Activated CD4-positive, alpha-beta T cell treated with anti-CD3 and anti-CD28 coated beads for 36 hours (primary cell): ENCODE data around the gene SPDYA. TPM values are rescaled to one million over a fixed set of nuclear protein-coding genes. Genes with fewer than 3 reads are reported as not detected.

Experiments used
- ATAC-seq: fragments of 200-7000 bp; cut with Tn5 transposase; one replicate; pipeline ENCODE4 v1.10.0; 2021; ENCODE audit warnings: mild to moderate bottlenecking, moderate library complexity
- CTCF ChIA-PET: fragments of 350-600 bp; sonication (Branson Sonifier 250); formaldehyde crosslinking; loops from one replicate; lab custom pipeline; 2021; ENCODE audit warnings: antibody characterized with exemption; lab: Charles Lee
- POLR2A ChIA-PET: fragments of 350-600 bp; sonication (Branson Sonifier 250); formaldehyde crosslinking; loops from one replicate; lab custom pipeline; 2021; ENCODE audit warnings: antibody characterized with exemption, inconsistent platforms; lab: Charles Lee
- DNase-seq: peaks from one replicate; pipeline ENCODE4 v3.0.0-alpha.2; 2020
- H3K27ac Mint-ChIP-seq: one replicate; pipeline ENCODE4 v1.8.0; 2021; ENCODE audit warnings: mixed read lengths
- H3K27me3 Mint-ChIP-seq: one replicate; pipeline ENCODE4 v1.8.0; 2021; ENCODE audit warnings: mixed read lengths
- H3K36me3 Mint-ChIP-seq: one replicate; pipeline ENCODE4 v1.8.0; 2021; ENCODE audit warnings: low read depth, mixed read lengths
- H3K4me1 Mint-ChIP-seq: one replicate; pipeline ENCODE4 v1.8.0; 2021; ENCODE audit warnings: mixed read lengths
- H3K4me3 Mint-ChIP-seq: one replicate; pipeline ENCODE4 v1.8.0; 2021; ENCODE audit warnings: mild to moderate bottlenecking, moderate library complexity, mixed read lengths
- H3K9me3 Mint-ChIP-seq: one replicate; pipeline ENCODE4 v1.8.0; 2021; ENCODE audit warnings: low read depth, mixed read lengths
- intact Hi-C, 2 experiments: fragments of 100-400 bp; cut with DNase I in 1 of 2; cut with micrococcal nuclease in 1 of 2; formaldehyde crosslinking; loops; one replicate each; pipeline versions ENCODE4 v1.14.2 to v1.15.1; 2022 to 2024; cut with DNase I, micrococcal nuclease
- total RNA-seq, 2 experiments: library from RNA; stranded (reverse); gene quantifications; one replicate each; pipeline ENCODE4 v1.2.3, GENCODE V29; 2021

The SPDYA gene
- total RNA-seq, 2 experiments from 2014 or later = 0.93 to 1.2 TPM

GRCh38 chr2:28870146-28870891 is 59.7 kb downstream of the SPDYA start, which contains the start of gene TRMT61B:
Gene TRMT61B, minus strand, starts transcription at chr2:28870309. Its CDS starts 32 bp downstream, at chr2:28870277.
- Mint-ChIP-seq H3K36me3 (peaks cover 12% of the 10 kb centered on the region), H3K4me1 (peaks cover 25% of the 10 kb centered on the region), H3K27ac (peak within 1 kb of the TSS; percentile 97), H3K4me3 (peak within 1 kb of the TSS; percentile 94), H3K9me3 (no peaks in the 10 kb centered on the region), H3K27me3 (no peaks in the 10 kb centered on the region)
- intact Hi-C loops = loop anchor here (1.0 to 5.0 kb wide), 8 partner anchors 24 to 1276 kb away; partner anchors contain the start of genes SPDYA (in 2 of the 2), WDR43 (in 2 of the 2), FOSL2 (in 1 of the 2) and PPP1CB (in 1 of the 2)
- ATAC-seq (peak; percentile 99), DNase-seq (peak; percentile 98)
- ChIA-PET POLR2A (interaction anchor here (0.5 to 1.3 kb wide), 6 partner anchors 14 to 118 kb away, joined by 3 to 12 read pairs (median 4); partner anchors contain the start of genes PPP1CB and WDR43), CTCF (interaction anchor here (0.7 to 2.0 kb wide), 9 partner anchors 9 to 303 kb away, joined by 3 to 8 read pairs (median 3); partner anchors contain the start of gene WDR43)

DNA sequence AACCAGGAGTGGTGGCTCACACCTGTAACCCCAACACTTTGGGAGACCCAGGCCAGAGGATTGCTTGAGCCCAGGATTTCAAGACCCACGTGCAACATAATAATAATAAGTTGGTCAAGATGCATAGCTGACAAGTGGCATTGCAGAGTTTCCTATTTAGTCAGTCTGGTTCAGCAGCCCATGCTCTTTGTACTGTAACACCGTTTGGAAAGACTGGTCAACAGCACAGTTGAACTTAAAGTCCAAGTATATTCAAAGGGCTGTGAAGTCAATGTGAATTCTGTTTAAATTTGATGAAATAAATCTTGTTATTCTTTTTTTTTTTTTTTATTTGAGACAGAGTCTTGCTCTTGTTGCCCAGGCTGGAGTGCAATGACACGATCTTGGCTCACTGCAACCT is 61.0 kb downstream of the SPDYA start:
- ChIA-PET CTCF (interaction anchor here (1.0 to 1.1 kb wide), 2 partner anchors 20 to 33 kb away, joined by 3 read pairs; no protein-coding TSS in a partner anchor), POLR2A (interaction anchor here (1.0 kb wide), 1 partner anchor 24 kb away, joined by 3 read pairs; no protein-coding TSS in a partner anchor)
- no peaks in the 10 kb centered on the region for H3K9me3 Mint-ChIP-seq
- ATAC-seq (no peak), DNase-seq (no peak)
- peaks cover 5% of the 10 kb centered on the region for H3K27me3 Mint-ChIP-seq
- peaks cover 22% of the 10 kb centered on the region for H3K4me1 Mint-ChIP-seq
- no peak overlapping the region for H3K27ac Mint-ChIP-seq
- H3K4me3 Mint-ChIP-seq = no peak overlapping the region
- peaks cover 11% of the 10 kb centered on the region for H3K36me3 Mint-ChIP-seq
- intact Hi-C loops = loop anchor here in 1 of 2 experiments (5.0 kb wide), 1 partner anchor 479 kb away; the partner anchor contains the start of gene FOSL2

- POLR2A ChIA-PET = no interaction called here
- CTCF ChIA-PET = no interaction called here
- intact Hi-C loops = no loop called here
- ATAC-seq = no peak
- Mint-ChIP-seq H3K4me1 (no peaks in the 10 kb centered on the region), H3K4me3 (no peak overlapping the region), H3K36me3 (no peaks in the 10 kb centered on the region), H3K27ac (no peak overlapping the region), H3K9me3 (no peaks in the 10 kb centered on the region), H3K27me3 (peaks cover 23% of the 10 kb centered on the region)
- no peak for DNase-seq
These were observed 69.6 kb downstream of the SPDYA start for GRCh38 chr2:28880193-28880592.

- no peaks in the 10 kb centered on the region for H3K27me3 Mint-ChIP-seq
- ChIA-PET POLR2A (interaction anchor here (0.7 kb wide), 1 partner anchor 54 kb away, joined by 5 read pairs; no protein-coding TSS in a partner anchor), CTCF (interaction anchor here (0.6 kb wide), 1 partner anchor 47 kb away, joined by 3 read pairs; no protein-coding TSS in a partner anchor)
- H3K27ac Mint-ChIP-seq = no peak overlapping the region
- intact Hi-C loops = loop anchor here in 1 of 2 experiments (5.0 to 10.0 kb wide), 5 partner anchors 119 to 1839 kb away; partner anchors contain the start of genes AGBL5, ATRAID, CAD and SLC4A1AP
- H3K4me3 Mint-ChIP-seq = no peak overlapping the region
- ATAC-seq (no peak), DNase-seq (no peak)
- peaks cover 28% of the 10 kb centered on the region for H3K36me3 Mint-ChIP-seq
- H3K9me3 Mint-ChIP-seq = no peaks in the 10 kb centered on the region
- peaks cover 22% of the 10 kb centered on the region for H3K4me1 Mint-ChIP-seq
These were observed 82.9 kb downstream of the SPDYA start for GRCh38 chr2:28893488-28893887.

DNA sequence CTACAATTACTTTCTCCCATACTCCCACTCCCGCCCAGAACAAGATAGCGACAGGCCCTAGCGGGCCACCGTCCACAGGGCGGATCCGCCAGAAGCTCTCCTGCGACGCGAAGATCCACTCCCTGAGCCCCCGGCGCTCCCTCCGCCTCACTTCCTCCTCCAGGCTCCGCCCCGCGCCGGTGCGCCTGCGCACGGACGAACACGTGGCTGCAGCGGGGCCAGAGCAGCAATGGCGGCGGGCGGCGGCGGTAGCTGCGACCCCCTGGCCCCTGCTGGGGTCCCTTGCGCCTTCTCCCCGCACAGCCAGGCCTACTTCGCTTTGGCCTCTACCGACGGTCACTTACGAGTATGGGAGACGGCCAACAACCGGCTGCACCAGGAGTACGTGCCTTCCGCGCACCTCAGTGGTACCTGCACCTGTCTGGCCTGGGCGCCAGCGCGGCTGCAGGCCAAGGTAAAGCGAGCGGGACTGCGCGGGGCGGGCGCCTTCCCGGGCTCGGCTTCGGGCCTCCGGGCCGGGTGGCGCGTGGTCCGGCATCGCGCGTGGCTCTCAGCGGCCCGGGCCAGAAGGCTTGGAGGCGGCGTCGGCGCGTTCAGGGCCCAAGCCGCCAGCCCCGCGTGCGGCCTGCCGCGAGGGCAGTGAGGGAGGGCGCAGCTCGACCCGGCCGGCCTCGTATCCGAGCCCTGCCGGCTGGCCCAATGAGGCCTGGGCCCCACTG is 84.0 kb downstream of the SPDYA start, which contains the start of gene WDR43:
WDR43 (plus strand) TSS at position 198 of the 719 bp plus-strand sequence; CDS start at position 230, 32 bp downstream.
- ATAC-seq = peak; percentile 94
- intact Hi-C loops = loop anchor here (1.0 to 10.0 kb wide), 15 partner anchors 24 to 1840 kb away; partner anchors contain the start of genes TRMT61B (in 2 of the 2), AGBL5 (in 1 of the 2), ATRAID (in 1 of the 2) and BABAM2 (in 1 of the 2)
- peaks cover 32% of the 10 kb centered on the region for H3K4me1 Mint-ChIP-seq
- H3K36me3 Mint-ChIP-seq = peaks cover 35% of the 10 kb centered on the region
- peak within 1 kb of the TSS; percentile 97 for H3K4me3 Mint-ChIP-seq
- no peaks in the 10 kb centered on the region for H3K9me3 Mint-ChIP-seq
- H3K27me3 Mint-ChIP-seq = no peaks in the 10 kb centered on the region
- CTCF ChIA-PET = interaction anchor here (0.8 to 1.2 kb wide), 3 partner anchors 8 to 35 kb away, joined by 3 to 4 read pairs (median 3); partner anchors contain the start of gene TRMT61B
- POLR2A ChIA-PET = interaction anchor here (0.6 to 1.2 kb wide), 7 partner anchors 11 to 861 kb away, joined by 3 to 12 read pairs (median 4); partner anchors contain the start of gene TRMT61B
- DNase-seq = peak; percentile 99
- H3K27ac Mint-ChIP-seq = peak within 1 kb of the TSS; percentile 95

GRCh38 chr2:28895189-28895893 is 84.7 kb downstream of the SPDYA start:
- DNase-seq = peak; percentile 63
- Mint-ChIP-seq H3K9me3 (no peaks in the 10 kb centered on the region), H3K27me3 (no peaks in the 10 kb centered on the region), H3K4me1 (peaks cover 39% of the 10 kb centered on the region), H3K36me3 (peaks cover 35% of the 10 kb centered on the region), H3K27ac (peak overlapping the region; percentile 95), H3K4me3 (peak overlapping the region; percentile 97)
- ChIA-PET POLR2A (interaction anchor here (0.6 to 1.7 kb wide), 11 partner anchors 8 to 301 kb away, joined by 3 to 12 read pairs (median 3); partner anchors contain the start of genes PPP1CB and TRMT61B), CTCF (interaction anchor here (0.6 to 2.1 kb wide), 9 partner anchors 8 to 328 kb away, joined by 3 to 5 read pairs (median 3); no protein-coding TSS in a partner anchor)
- intact Hi-C loops = loop anchor here (2.0 to 10.0 kb wide), 7 partner anchors 75 to 1841 kb away; partner anchors contain the start of genes AGBL5 (in 1 of the 2), ATRAID (in 1 of the 2), CAD (in 1 of the 2) and SLC4A1AP (in 1 of the 2)
- ATAC-seq = peak; percentile 49

DNA sequence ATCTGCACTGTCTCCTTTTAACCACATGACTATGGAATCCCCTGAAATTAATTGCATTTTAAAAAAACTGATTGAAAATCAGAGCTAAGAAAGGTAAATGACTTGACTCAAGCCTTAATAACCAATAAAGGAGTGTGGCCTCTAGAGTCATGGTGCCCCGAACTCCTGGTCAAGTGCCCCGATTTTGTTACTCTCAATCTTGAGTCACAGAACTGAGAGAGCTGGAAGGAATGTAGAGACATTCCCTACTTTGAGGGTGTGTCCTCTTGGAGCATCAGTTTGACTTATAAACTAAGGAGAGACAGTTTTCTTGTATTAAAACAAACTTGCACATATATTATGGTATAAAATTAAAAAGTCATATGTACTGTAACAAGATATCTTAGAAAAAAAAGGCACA is 86.3 kb downstream of the SPDYA start:
- no peak for DNase-seq
- Mint-ChIP-seq H3K4me1 (peaks cover 50% of the 10 kb centered on the region), H3K27ac (peak overlapping the region; percentile 17), H3K4me3 (peak overlapping the region; percentile 97), H3K27me3 (no peaks in the 10 kb centered on the region), H3K9me3 (no peaks in the 10 kb centered on the region), H3K36me3 (peaks cover 48% of the 10 kb centered on the region)
- intact Hi-C loops = loop anchor here in 1 of 2 experiments (10.0 kb wide), 4 partner anchors 1232 to 1842 kb away; partner anchors contain the start of genes AGBL5, ATRAID, CAD and SLC4A1AP
- ATAC-seq = no peak
- POLR2A ChIA-PET = interaction anchor here (0.5 to 1.7 kb wide), 3 partner anchors 27 to 850 kb away, joined by 3 to 4 read pairs (median 4); partner anchors contain the start of genes PPP1CB and TRMT61B
- CTCF ChIA-PET = interaction anchor here (0.6 to 2.1 kb wide), 6 partner anchors 8 to 1863 kb away, joined by 3 to 5 read pairs (median 4); no protein-coding TSS in a partner anchor

DNA sequence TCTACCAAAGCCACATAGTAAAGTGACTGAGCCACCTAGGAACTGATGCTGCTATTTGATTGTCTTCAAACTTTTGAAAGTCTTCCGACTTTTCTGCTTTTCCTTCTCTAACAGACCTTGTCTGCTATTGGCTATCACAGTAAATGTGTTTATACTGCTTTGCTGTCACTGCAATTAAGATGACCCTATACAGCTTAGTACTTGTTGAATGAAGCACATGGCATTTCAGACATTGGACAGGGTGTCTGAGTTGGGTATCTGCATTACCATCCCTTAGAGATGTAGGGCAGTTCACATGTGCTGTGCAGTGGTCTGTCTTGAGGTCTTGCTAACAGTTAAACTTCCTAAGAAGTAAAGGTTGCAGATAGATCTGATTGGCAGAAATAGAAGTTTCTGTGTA is 87.4 kb downstream of the SPDYA start:
- ChIA-PET CTCF (interaction anchor here (1.5 kb wide), 1 partner anchor 11 kb away, joined by 4 read pairs; no protein-coding TSS in a partner anchor), POLR2A (no interaction called here)
- Mint-ChIP-seq H3K27ac (peak overlapping the region; percentile 63), H3K4me3 (peak overlapping the region; percentile 97), H3K9me3 (no peaks in the 10 kb centered on the region), H3K36me3 (peaks cover 54% of the 10 kb centered on the region), H3K4me1 (peaks cover 53% of the 10 kb centered on the region), H3K27me3 (no peaks in the 10 kb centered on the region)
- ATAC-seq (no peak), DNase-seq (no peak)
- intact Hi-C loops = loop anchor here in 1 of 2 experiments (10.0 kb wide), 4 partner anchors 1233 to 1843 kb away; partner anchors contain the start of genes AGBL5, ATRAID, CAD and SLC4A1AP
